Measurements from ENCODE around the gene CCDC154.

The CCDC154 gene

GRCh38 chr16:1474796-1475551, 30.6 kb upstream of the CCDC154 start, which contains the start of gene CLCN7:
Gene CLCN7 (minus strand): TSS chr16:1475028. CDS start chr16:1474974, 54 bp downstream.
- Histone ChIP-seq H3K4ac (ENCODE audit: low read depth, low read length) (peak within 1 kb of the TSS; percentile 97), H3K79me1 (ENCODE audit: low read length) (peaks cover 4% of the 10 kb centered on the region), H3K4me2 (ENCODE audit: low read length) (peak within 1 kb of the TSS; percentile 78), H3K18ac (ENCODE audit: low read length) (peak within 1 kb of the TSS; percentile 90), H3K56ac (ENCODE audit: low read length) (peak within 1 kb of the TSS; percentile 98), H4K5ac (ENCODE audit: low read length) (no peak within 1 kb of the TSS), H3K27ac (ENCODE audit: low read depth, low read length) (peak within 1 kb of the TSS; percentile 33), H3K79me2 (ENCODE audit: control insufficient read depth, insufficient read depth, low read length) (peaks cover 6% of the 10 kb centered on the region), H3K36me3 (ENCODE audit: control insufficient read depth, insufficient read depth, low read length) (no peaks in the 10 kb centered on the region), H2BK15ac (replicated peaks; ENCODE audit: low read depth) (no peak within 1 kb of the TSS), H4K8ac (ENCODE audit: low read depth, low read length) (peak within 1 kb of the TSS; percentile 13), H2BK120ac (ENCODE audit: low read depth, low read length) (no peak within 1 kb of the TSS), H3K9ac (ENCODE audit: low read length) (peak within 1 kb of the TSS; percentile 92), H3K27me3 (ENCODE audit: insufficient read depth, low read length, poor library complexity) (no peaks in the 10 kb centered on the region), H3K4me3 (ENCODE audit: low read length) (peak within 1 kb of the TSS; percentile 76), H3K4me1 (ENCODE audit: control insufficient read depth, low read depth, low read length) (peaks cover 3% of the 10 kb centered on the region), H2AK5ac (ENCODE audit: low read length) (no peak within 1 kb of the TSS), H3K23ac (ENCODE audit: low read length) (no peak within 1 kb of the TSS), H2BK5ac (ENCODE audit: low read length) (no peak within 1 kb of the TSS)
- no CpG with 5 or more reads among the region's 99 CpGs for WGBS (ENCODE audit: extremely low coverage, insufficient coverage, low lambda C conversion rate)
- peak; percentile 88 for DNase-seq

GRCh38 chr16:1474082-1474795, 29.9 kb upstream of the CCDC154 start:
- Histone ChIP-seq H3K23ac (ENCODE audit: low read length) (no peak overlapping the region), H3K79me2 (ENCODE audit: control insufficient read depth, insufficient read depth, low read length) (peaks cover 6% of the 10 kb centered on the region), H3K56ac (ENCODE audit: low read length) (peak overlapping the region; percentile 94), H2BK15ac (replicated peaks; ENCODE audit: low read depth) (no peak overlapping the region), H2BK5ac (ENCODE audit: low read length) (no peak overlapping the region), H3K79me1 (ENCODE audit: low read length) (peaks cover 8% of the 10 kb centered on the region), H2AK5ac (ENCODE audit: low read length) (no peak overlapping the region), H4K5ac (ENCODE audit: low read length) (no peak overlapping the region), H4K8ac (ENCODE audit: low read depth, low read length) (no peak overlapping the region), H3K27me3 (ENCODE audit: insufficient read depth, low read length, poor library complexity) (no peaks in the 10 kb centered on the region), H3K4me1 (ENCODE audit: control insufficient read depth, low read depth, low read length) (peaks cover 3% of the 10 kb centered on the region), H2BK120ac (ENCODE audit: low read depth, low read length) (no peak overlapping the region), H3K36me3 (ENCODE audit: control insufficient read depth, insufficient read depth, low read length) (no peaks in the 10 kb centered on the region), H3K4me3 (ENCODE audit: low read length) (peak overlapping the region; percentile 76), H3K27ac (ENCODE audit: low read depth, low read length) (no peak overlapping the region), H3K4ac (ENCODE audit: low read depth, low read length) (peak overlapping the region; percentile 66), H3K9ac (ENCODE audit: low read length) (peak overlapping the region; percentile 82), H3K4me2 (ENCODE audit: low read length) (peak overlapping the region; percentile 78), H3K18ac (ENCODE audit: low read length) (no peak overlapping the region)
- no CpG with 5 or more reads among the region's 57 CpGs for WGBS (ENCODE audit: extremely low coverage, insufficient coverage, low lambda C conversion rate)
- DNase-seq, result peak; percentile 19

- Histone ChIP-seq H3K27ac (ENCODE audit: low read depth, low read length) (no peak overlapping the region), H3K36me3 (ENCODE audit: control insufficient read depth, insufficient read depth, low read length) (no peaks in the 10 kb centered on the region), H4K8ac (ENCODE audit: low read depth, low read length) (no peak overlapping the region), H3K27me3 (ENCODE audit: insufficient read depth, low read length, poor library complexity) (no peaks in the 10 kb centered on the region), H3K4me1 (ENCODE audit: control insufficient read depth, low read depth, low read length) (peaks cover 3% of the 10 kb centered on the region), H3K9ac (ENCODE audit: low read length) (no peak overlapping the region), H3K4ac (ENCODE audit: low read depth, low read length) (no peak overlapping the region), H3K23ac (ENCODE audit: low read length) (no peak overlapping the region), H2AK5ac (ENCODE audit: low read length) (no peak overlapping the region), H3K18ac (ENCODE audit: low read length) (no peak overlapping the region), H2BK120ac (ENCODE audit: low read depth, low read length) (no peak overlapping the region), H3K56ac (ENCODE audit: low read length) (no peak overlapping the region), H3K4me3 (ENCODE audit: low read length) (no peak overlapping the region), H3K79me2 (ENCODE audit: control insufficient read depth, insufficient read depth, low read length) (peaks cover 8% of the 10 kb centered on the region), H2BK5ac (ENCODE audit: low read length) (no peak overlapping the region), H3K4me2 (ENCODE audit: low read length) (no peak overlapping the region), H2BK15ac (replicated peaks; ENCODE audit: low read depth) (no peak overlapping the region), H3K79me1 (ENCODE audit: low read length) (peaks cover 8% of the 10 kb centered on the region), H4K5ac (ENCODE audit: low read length) (no peak overlapping the region)
- DNase-seq, result no peak
- WGBS (ENCODE audit: extremely low coverage, insufficient coverage, low lambda C conversion rate), result no CpG with 5 or more reads among the region's 3 CpGs
Measured at GRCh38 chr16:1472974-1473373, 28.6 kb upstream of the CCDC154 start.

GRCh38 chr16:1471569-1472194, 27.3 kb upstream of the CCDC154 start:
- no CpG with 5 or more reads among the region's 26 CpGs for WGBS (ENCODE audit: extremely low coverage, insufficient coverage, low lambda C conversion rate)
- peaks cover 9% of the 10 kb centered on the region for H3K79me2 ChIP-seq (ENCODE audit: control insufficient read depth, insufficient read depth, low read length)
- H4K5ac ChIP-seq (ENCODE audit: low read length), result no peak overlapping the region
- H3K79me1 ChIP-seq (ENCODE audit: low read length), result peaks cover 14% of the 10 kb centered on the region
- H3K27ac ChIP-seq (ENCODE audit: low read depth, low read length), result no peak overlapping the region
- no peak for DNase-seq
- H2BK120ac ChIP-seq (ENCODE audit: low read depth, low read length), result no peak overlapping the region
- no peak overlapping the region for H3K56ac ChIP-seq (ENCODE audit: low read length)
- no peak overlapping the region for H3K18ac ChIP-seq (ENCODE audit: low read length)
- H3K4me3 ChIP-seq (ENCODE audit: low read length), result no peak overlapping the region
- H3K9ac ChIP-seq (ENCODE audit: low read length), result no peak overlapping the region
- peaks cover 3% of the 10 kb centered on the region for H3K4me1 ChIP-seq (ENCODE audit: control insufficient read depth, low read depth, low read length)
- H4K8ac ChIP-seq (ENCODE audit: low read depth, low read length), result no peak overlapping the region
- H3K27me3 ChIP-seq (ENCODE audit: insufficient read depth, low read length, poor library complexity), result no peaks in the 10 kb centered on the region
- H3K4me2 ChIP-seq (ENCODE audit: low read length), result no peak overlapping the region
- no peak overlapping the region for H2BK5ac ChIP-seq (ENCODE audit: low read length)
- no peak overlapping the region for H2AK5ac ChIP-seq (ENCODE audit: low read length)
- H2BK15ac ChIP-seq (replicated peaks; ENCODE audit: low read depth), result no peak overlapping the region
- H3K36me3 ChIP-seq (ENCODE audit: control insufficient read depth, insufficient read depth, low read length), result no peaks in the 10 kb centered on the region
- H3K23ac ChIP-seq (ENCODE audit: low read length), result no peak overlapping the region
- no peak overlapping the region for H3K4ac ChIP-seq (ENCODE audit: low read depth, low read length)

GRCh38 chr16:1470481-1471251, 26.3 kb upstream of the CCDC154 start:
- Histone ChIP-seq H3K4me1 (ENCODE audit: control insufficient read depth, low read depth, low read length) (peaks cover 3% of the 10 kb centered on the region), H4K8ac (ENCODE audit: low read depth, low read length) (no peak overlapping the region), H3K36me3 (ENCODE audit: control insufficient read depth, insufficient read depth, low read length) (no peaks in the 10 kb centered on the region), H3K23ac (ENCODE audit: low read length) (no peak overlapping the region), H3K56ac (ENCODE audit: low read length) (no peak overlapping the region), H3K27me3 (ENCODE audit: insufficient read depth, low read length, poor library complexity) (no peaks in the 10 kb centered on the region), H3K4ac (ENCODE audit: low read depth, low read length) (no peak overlapping the region), H3K4me2 (ENCODE audit: low read length) (no peak overlapping the region), H3K4me3 (ENCODE audit: low read length) (no peak overlapping the region), H2BK15ac (replicated peaks; ENCODE audit: low read depth) (no peak overlapping the region), H4K5ac (ENCODE audit: low read length) (no peak overlapping the region), H3K79me2 (ENCODE audit: control insufficient read depth, insufficient read depth, low read length) (peaks cover 9% of the 10 kb centered on the region), H2AK5ac (ENCODE audit: low read length) (no peak overlapping the region), H3K9ac (ENCODE audit: low read length) (no peak overlapping the region), H3K18ac (ENCODE audit: low read length) (no peak overlapping the region), H2BK5ac (ENCODE audit: low read length) (no peak overlapping the region), H2BK120ac (ENCODE audit: low read depth, low read length) (no peak overlapping the region), H3K79me1 (ENCODE audit: low read length) (peaks cover 14% of the 10 kb centered on the region), H3K27ac (ENCODE audit: low read depth, low read length) (no peak overlapping the region)
- no peak for DNase-seq
- no CpG with 5 or more reads among the region's 14 CpGs for WGBS (ENCODE audit: extremely low coverage, insufficient coverage, low lambda C conversion rate)
